Aorta (tissue), 5 donors: Measurements from ENCODE around the gene C12orf76. TPM values are rescaled to one million over a fixed set of nuclear protein-coding genes. Genes with fewer than 3 reads are reported as not detected.

Experiments used
- ATAC-seq: fragments of 200-7000 bp; cut with Tn5 transposase; one replicate; pipeline ENCODE4 v1.9.1; 2022; ENCODE audit warnings: moderate library complexity; ENCODE audit not compliant: low FRiP score
- DNase-seq, 2 donors: peaks; one replicate each; pipeline ENCODE4 v3.0.0-alpha.2; 2020
- H3K27ac ChIP-seq, 2 donors: one replicate each; pipeline ENCODE4 v1.5.1; 2013; ENCODE audit warnings: low read length in 2 of 2, mild to moderate bottlenecking in 2 of 2, moderate library complexity in 2 of 2, control low read depth in 1 of 2, inconsistent platforms in 1 of 2, low read depth in 1 of 2
- H3K27me3 ChIP-seq, 2 donors: one replicate each; pipeline ENCODE4 v1.6.1; 2013; ENCODE audit warnings: control low read depth in 1 of 2, low read length in 1 of 2, mild to moderate bottlenecking in 1 of 2, moderate library complexity in 1 of 2; ENCODE audit not compliant: insufficient read depth in 2 of 2, control insufficient read depth in 1 of 2
- H3K36me3 ChIP-seq, 2 donors: one replicate each; pipeline ENCODE4 v1.6.1; 2013; ENCODE audit warnings: control low read depth in 1 of 2, low read length in 1 of 2, mild to moderate bottlenecking in 1 of 2; ENCODE audit not compliant: insufficient read depth in 2 of 2, control insufficient read depth in 1 of 2
- H3K4me1 ChIP-seq, 2 donors: one replicate each; pipeline ENCODE4 v1.6.1; 2013; ENCODE audit warnings: low read length in 2 of 2, control low read depth in 1 of 2, mild to moderate bottlenecking in 1 of 2, moderate library complexity in 1 of 2; ENCODE audit not compliant: insufficient read depth in 2 of 2, control insufficient read depth in 1 of 2
- H3K4me3 ChIP-seq, 2 donors: one replicate each; pipeline ENCODE4 v1.5.1; 2013; ENCODE audit warnings: low read length in 2 of 2, control low read depth in 1 of 2, mild to moderate bottlenecking in 1 of 2
- H3K9me3 ChIP-seq: one replicate; pipeline ENCODE4 v1.6.1; 2013; ENCODE audit warnings: mild to moderate bottlenecking, low read length; ENCODE audit not compliant: control insufficient read depth
- WGBS, 2 donors: extraction: QIAGEN DNeasy Blood & Tissue Kit; methylation state at CpG; one replicate each; pipeline ENCODE4 v1.1.7; 2013; 5-methylcytosine and 5-hydroxymethylcytosine counted together
- intact Hi-C, 2 donors: fragments of 100-400 bp; cut with DNase I; formaldehyde crosslinking; loops; one replicate each; pipeline versions ENCODE4 v1.14.2 to v1.15.0; 2022
- polyA plus RNA-seq, 2 donors: library from polyadenylated mRNA; stranded (reverse); fragments of 200-250 nt; gene quantifications; one replicate each; pipeline ENCODE4 v1.2.3, GENCODE V29; 2013
- total RNA-seq, 2 donors: library from RNA; stranded (reverse); fragmentation: NEBNext Ultra II Directional; extraction: Animal tissue kit (Norgen Biotek cat#: 25700); gene quantifications; one replicate each; pipeline ENCODE4 v1.2.1, GENCODE V29; 2021
- donor health status: healthy with polysubstance abuse.
- donor health status: Bipolar disorder and iron deficiency.
- donor health status: DM: no; HTN: no; CAD: no.
- donor health status: DM: no; HTN: no; CAD: no.
- donor health status: DM: yes; HTN: yes; CAD: no.

Gene C12orf76
- total and polyA plus RNA-seq, 4 donors: 10.5 to 18.4 (median 17.9) TPM

DNA sequence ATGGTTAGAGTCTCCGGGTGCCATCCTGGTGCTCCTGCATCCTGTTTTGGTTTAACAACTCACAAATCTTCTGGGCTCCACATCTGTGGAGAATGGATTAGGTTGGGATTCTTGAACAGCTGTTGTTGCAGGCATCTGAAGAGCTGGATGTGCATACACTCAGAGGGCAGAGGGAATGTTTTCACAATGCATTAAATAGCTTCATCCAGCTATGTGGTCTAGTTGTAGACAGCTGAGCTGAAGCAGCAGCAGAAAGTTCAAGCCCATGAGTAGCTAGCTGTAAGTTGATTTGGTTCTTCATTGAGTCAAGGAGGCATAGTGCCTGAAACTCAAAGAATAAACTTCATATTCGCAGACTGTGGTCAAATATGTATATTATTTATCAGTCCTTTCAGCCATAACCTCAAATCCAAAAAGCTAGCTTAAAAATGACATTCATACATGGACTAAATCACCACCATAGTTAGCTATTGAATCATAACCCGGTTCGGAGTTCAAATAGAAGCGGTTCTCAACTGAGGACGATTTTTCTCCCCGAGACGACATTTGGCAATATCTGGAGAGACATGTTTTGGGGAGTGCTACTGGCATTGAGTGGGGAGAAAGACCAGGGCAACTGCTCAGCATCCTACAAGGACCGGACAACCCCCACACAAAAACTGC is 50.0 kb downstream of the C12orf76 start:
- Histone ChIP-seq H3K27me3 (no peaks in the 10 kb centered on the region), H3K27ac (peak overlapping the region in 1 of 2 donors; percentile 48), H3K36me3 (no peaks in the 10 kb centered on the region), H3K4me3 (peak overlapping the region; percentile 15 to 93), H3K4me1 (peaks cover 2 to 3% of the 10 kb centered on the region in 2 donors), H3K9me3 (no peaks in the 10 kb centered on the region)
- DNase-seq (no peak), ATAC-seq (no peak)
- intact Hi-C loops: loop anchor here in 1 of 2 donors (5.0 kb wide), 1 partner anchor 46 kb away; no protein-coding TSS in a partner anchor
- WGBS, 2 donors: 40 to 51% methylated on average over 9 of the region's 9 CpGs

DNA sequence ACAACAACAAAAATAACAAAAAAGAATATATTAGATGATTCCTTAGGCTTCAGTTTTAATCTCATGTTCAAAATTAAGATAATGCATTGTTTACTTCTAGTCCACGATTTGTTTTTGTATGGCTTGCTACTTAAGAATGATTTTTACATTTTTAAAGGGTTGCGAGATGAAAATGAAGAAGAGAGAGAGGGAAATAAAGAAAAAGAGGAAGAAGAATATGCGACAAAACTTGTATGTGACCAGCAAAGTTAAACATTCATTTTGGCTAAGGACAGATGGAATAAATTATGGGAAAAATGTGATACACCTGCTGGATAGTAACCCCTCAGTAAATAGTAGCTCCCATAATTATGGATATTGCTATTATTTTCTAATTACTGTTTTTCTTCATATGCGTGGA is 50.9 kb downstream of the C12orf76 start:
- no peaks in the 10 kb centered on the region for H3K9me3 ChIP-seq
- intact Hi-C loops: loop anchor here in 1 of 2 donors (5.0 kb wide), 1 partner anchor 45 kb away; no protein-coding TSS in a partner anchor
- H3K4me1 ChIP-seq: peaks cover 0 to 3% of the 10 kb centered on the region in 2 donors
- no peak for ATAC-seq
- no peak for DNase-seq
- H3K27me3 ChIP-seq: no peaks in the 10 kb centered on the region
- H3K36me3 ChIP-seq: no peaks in the 10 kb centered on the region
- no peak overlapping the region for H3K4me3 ChIP-seq
- 93 to 96% methylated on average over 4 of the region's 4 CpGs for WGBS, 2 donors
- no peak overlapping the region for H3K27ac ChIP-seq

DNA sequence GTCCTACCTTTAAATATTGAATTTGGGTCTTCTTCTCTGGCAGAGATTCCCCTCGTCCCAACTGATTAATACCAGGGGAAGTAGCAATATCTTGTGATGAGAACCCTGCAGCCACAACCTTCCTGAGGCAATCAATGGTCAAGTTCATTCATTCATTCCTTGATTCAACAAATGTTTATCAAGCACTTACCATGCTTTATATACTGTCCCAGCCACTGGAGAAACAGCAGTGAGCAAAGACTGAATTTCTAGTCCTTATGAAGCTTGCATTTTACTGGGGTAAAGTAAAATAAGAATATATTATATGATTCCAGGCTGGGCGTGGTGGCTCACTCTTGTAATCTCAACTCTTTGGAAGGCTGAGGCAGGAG is 51.9 kb downstream of the C12orf76 start:
- DNase-seq: no peak
- H3K9me3 ChIP-seq: no peaks in the 10 kb centered on the region

DNA sequence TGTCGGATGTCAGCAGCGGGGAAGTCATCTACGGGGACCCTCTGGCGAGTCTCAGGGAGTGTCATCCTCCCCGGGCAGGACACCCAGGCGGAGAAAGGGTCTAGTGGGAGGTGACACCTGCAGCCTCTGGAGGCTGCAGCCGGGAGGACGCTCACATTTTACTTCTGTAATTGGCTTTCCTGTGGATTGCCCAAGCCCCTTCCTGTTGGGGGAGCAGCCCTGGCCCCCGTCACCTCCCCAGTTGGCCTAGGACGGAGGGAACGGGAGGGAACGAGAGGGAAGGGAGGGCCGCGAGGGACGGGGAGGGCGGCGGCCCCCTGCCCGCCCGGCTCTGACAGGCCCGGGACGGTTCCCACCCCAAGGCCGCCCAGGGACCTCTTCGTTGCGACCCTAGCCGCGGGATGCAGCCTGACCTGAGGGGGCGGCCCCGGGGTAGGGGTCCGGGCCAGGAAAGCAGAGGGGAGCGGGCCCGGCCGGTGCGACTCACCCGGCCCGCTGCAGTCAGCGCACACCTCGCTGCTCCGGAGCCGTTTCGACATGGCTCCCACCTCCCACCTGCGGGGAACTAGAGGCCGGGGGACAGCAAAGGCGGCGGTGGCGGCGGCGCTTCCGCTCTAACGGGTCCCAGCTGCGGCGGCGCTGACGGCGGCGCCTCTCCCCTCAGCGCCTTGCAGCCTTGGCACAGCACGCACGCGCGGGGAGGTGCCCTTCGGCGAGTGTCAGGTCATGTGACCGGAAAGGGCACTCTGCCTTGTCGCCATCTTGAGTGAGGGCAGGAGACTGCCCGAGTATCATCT is 52.4 kb downstream of the C12orf76 start, which contains the start of gene GIT2:
Gene GIT2, minus strand, starts transcription at position 683 of the 797 bp plus-strand sequence. Its CDS starts 144 bp downstream, at position 539.
- Histone ChIP-seq H3K27ac (peak within 1 kb of the TSS in 1 of 2 donors; percentile 7), H3K4me3 (peak within 1 kb of the TSS; percentile 63 to 94), H3K36me3 (no peaks in the 10 kb centered on the region), H3K9me3 (no peaks in the 10 kb centered on the region), H3K27me3 (no peaks in the 10 kb centered on the region), H3K4me1 (peaks cover 0 to 3% of the 10 kb centered on the region in 2 donors)
- 0% methylated on average over 43 to 65 of the region's 65 CpGs for WGBS, 2 donors
- intact Hi-C loops: loop anchor here in 1 of 2 donors (5.0 kb wide), 1 partner anchor 44 kb away; no protein-coding TSS in a partner anchor
- DNase-seq (peak; percentile 97), ATAC-seq (peak; percentile 95)

More for the DNA sequence above, 51.9 kb downstream of the C12orf76 start:
- 48 to 50% methylated on average over 2 of the region's 2 CpGs for WGBS, 2 donors
- H3K27me3 ChIP-seq: no peaks in the 10 kb centered on the region
- ATAC-seq: no peak
- peaks cover 0 to 3% of the 10 kb centered on the region in 2 donors for H3K4me1 ChIP-seq
- no peak overlapping the region for H3K27ac ChIP-seq
- intact Hi-C loops: loop anchor here in 1 of 2 donors (5.0 kb wide), 1 partner anchor 44 kb away; no protein-coding TSS in a partner anchor
- H3K4me3 ChIP-seq: peak overlapping the region; percentile 30 to 94
- no peaks in the 10 kb centered on the region for H3K36me3 ChIP-seq

DNA sequence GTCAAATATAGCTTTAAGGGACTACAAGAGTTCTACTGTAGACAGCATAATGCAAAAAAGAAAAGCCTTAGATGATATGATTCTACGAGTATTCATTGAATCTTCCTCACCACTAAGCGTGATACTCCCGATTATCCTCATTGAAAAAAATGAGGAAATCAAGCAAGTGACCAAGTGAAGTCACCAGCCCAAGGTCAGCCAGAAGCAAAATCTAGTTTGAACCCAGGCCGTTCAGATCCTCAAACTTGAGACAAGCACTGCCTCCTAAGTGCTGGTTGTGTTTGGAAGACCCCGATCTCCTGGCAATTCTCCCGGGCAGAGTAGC is 53.0 kb downstream of the C12orf76 start:
- intact Hi-C loops: loop anchor here in 1 of 2 donors (5.0 kb wide), 1 partner anchor 43 kb away; no protein-coding TSS in a partner anchor
- H3K27me3 ChIP-seq: no peaks in the 10 kb centered on the region
- H3K4me3 ChIP-seq: peak overlapping the region; percentile 63 to 94
- no peak overlapping the region for H3K27ac ChIP-seq
- no peak for ATAC-seq
- WGBS, 2 donors: 1 to 2% methylated on average over 6 of the region's 6 CpGs
- H3K4me1 ChIP-seq: peaks cover 0 to 3% of the 10 kb centered on the region in 2 donors
- no peaks in the 10 kb centered on the region for H3K9me3 ChIP-seq
- peaks cover 0 to 2% of the 10 kb centered on the region in 2 donors for H3K36me3 ChIP-seq
- no peak for DNase-seq

DNA sequence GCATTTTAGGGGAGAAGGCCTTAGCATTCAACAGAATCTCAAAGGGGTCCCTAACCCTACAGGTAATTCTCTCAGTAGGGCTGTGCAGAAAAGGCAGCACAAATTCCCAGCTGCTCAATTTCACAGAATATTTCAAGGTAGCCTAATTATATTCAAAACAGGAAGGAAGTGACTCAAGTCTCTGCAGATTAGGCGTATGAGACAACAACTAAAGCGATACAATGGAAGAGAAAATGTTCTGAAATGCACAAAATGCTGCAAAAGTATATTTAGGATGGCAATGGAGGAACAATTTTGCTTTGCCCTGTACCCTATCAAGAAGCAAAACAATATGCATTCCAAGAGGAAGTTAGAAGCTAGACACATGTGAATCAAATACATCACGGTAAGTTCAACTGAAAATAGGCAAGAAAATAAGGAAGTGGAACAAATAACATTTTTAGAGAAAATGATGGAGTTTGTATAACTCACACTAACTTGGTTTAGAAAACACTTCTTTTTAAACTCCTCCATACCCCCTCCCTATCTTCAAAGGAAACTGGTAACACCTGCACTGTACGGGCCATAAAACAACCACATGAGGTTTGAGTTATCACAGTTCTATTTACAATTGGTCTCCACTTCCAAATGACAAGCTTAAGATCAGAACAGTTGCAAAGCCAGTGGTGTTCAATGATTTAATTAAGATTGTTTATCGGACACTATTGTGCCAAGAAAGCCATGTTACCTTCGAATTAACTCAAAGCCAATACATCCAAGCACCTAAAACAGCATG is 53.7 kb downstream of the C12orf76 start:
- Histone ChIP-seq H3K36me3 (peaks cover 0 to 5% of the 10 kb centered on the region in 2 donors), H3K27ac (no peak overlapping the region), H3K9me3 (no peaks in the 10 kb centered on the region), H3K4me1 (peaks cover 0 to 3% of the 10 kb centered on the region in 2 donors), H3K27me3 (no peaks in the 10 kb centered on the region), H3K4me3 (peak overlapping the region in 1 of 2 donors; percentile 63)
- intact Hi-C loops: loop anchor here in 1 of 2 donors (5.0 kb wide), 1 partner anchor 42 kb away; no protein-coding TSS in a partner anchor
- 33 to 35% methylated on average over 6 of the region's 6 CpGs for WGBS, 2 donors
- no peak for DNase-seq
- no peak for ATAC-seq

DNA sequence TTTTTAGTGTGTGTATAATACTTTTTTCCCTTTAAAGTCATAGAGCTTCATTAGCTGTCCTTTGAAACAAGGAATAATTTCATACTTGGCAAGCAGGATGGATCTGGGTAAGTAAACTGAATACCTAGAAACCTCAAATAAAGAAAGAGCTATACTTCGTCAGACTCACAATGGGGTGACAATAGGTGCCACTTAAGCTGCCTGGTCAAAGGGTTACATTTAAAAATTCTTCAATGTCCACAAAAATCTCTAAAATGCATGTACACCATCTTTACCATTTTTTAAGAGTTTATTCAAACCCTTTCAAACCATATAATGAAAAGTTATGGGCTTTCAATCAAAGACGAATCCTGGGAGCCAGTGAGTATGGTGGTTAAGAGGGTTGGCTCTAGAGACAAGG is 55.2 kb downstream of the C12orf76 start:
- intact Hi-C loops: no loop called here
- Histone ChIP-seq H3K4me3 (no peak overlapping the region), H3K4me1 (peaks cover 0 to 3% of the 10 kb centered on the region in 2 donors), H3K27ac (no peak overlapping the region), H3K9me3 (no peaks in the 10 kb centered on the region), H3K27me3 (no peaks in the 10 kb centered on the region), H3K36me3 (peaks cover 0 to 8% of the 10 kb centered on the region in 2 donors)
- 87 to 92% methylated on average over 2 of the region's 2 CpGs for WGBS, 2 donors
- no peak for ATAC-seq
- no peak for DNase-seq

DNA sequence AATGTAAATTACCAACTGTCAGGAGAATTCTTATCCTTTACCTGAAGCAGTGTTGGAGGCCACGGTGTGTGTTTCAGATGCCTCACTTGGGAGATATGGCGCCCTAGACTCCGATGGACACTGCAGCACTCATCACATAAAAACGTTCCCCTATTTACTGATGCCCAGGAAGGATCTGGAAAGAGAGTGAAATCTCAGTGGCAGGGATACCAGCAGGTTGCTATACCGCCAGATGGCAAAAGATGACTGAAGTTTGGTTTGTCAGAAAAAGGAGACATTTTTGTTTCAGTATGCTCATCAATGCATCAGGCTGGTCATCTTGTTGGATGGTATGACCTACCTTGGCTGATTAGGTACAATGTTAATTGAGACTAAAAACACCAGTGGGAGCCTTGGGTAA is 56.7 kb downstream of the C12orf76 start:
- ATAC-seq: no peak
- no peak for DNase-seq
- Histone ChIP-seq H3K4me1 (peaks cover 0 to 3% of the 10 kb centered on the region in 2 donors), H3K36me3 (peaks cover 0 to 8% of the 10 kb centered on the region in 2 donors), H3K9me3 (no peaks in the 10 kb centered on the region), H3K4me3 (no peak overlapping the region), H3K27me3 (no peaks in the 10 kb centered on the region), H3K27ac (no peak overlapping the region)
- intact Hi-C loops: no loop called here
- 90 to 95% methylated on average over 5 of the region's 5 CpGs for WGBS, 2 donors
